Activated T-cell treated with anti-CD3 and anti-CD28 coated beads, Interleukin-2, amount 50 U/mL, for 1 hour (primary cell): Measurements from ENCODE around the gene LRG1.
A peak's percentile ranks its signal among the peaks of the same experiment; 100 is the strongest.

ENCODE experiments used
- DNase-seq: peaks from one replicate; pipeline ENCODE4 v3.0.0-alpha.2; 2020

Gene LRG1

GRCh38 chr19:4524808-4525562, 14.9 kb downstream of the LRG1 start:
- DNase-seq = peak; percentile 68

- peak; percentile 23 for DNase-seq
Measured at GRCh38 chr19:4523306-4524110, 16.3 kb downstream of the LRG1 start.

- no peak for DNase-seq
Measured at GRCh38 chr19:4522291-4523002, 17.4 kb downstream of the LRG1 start.

- no peak for DNase-seq
Measured at GRCh38 chr19:4521888-4522242, 18.0 kb downstream of the LRG1 start.

- DNase-seq = no peak
Measured at GRCh38 chr19:4521170-4521887, 18.5 kb downstream of the LRG1 start.

GRCh38 chr19:4519521-4520277, 20.1 kb downstream of the LRG1 start:
- no peak for DNase-seq

- no peak for DNase-seq
Measured at GRCh38 chr19:4519172-4519496, 20.7 kb downstream of the LRG1 start.

GRCh38 chr19:4518345-4519171, 21.3 kb downstream of the LRG1 start, which contains the start of gene PLIN4:
Gene PLIN4 (minus strand): TSS chr19:4518486. CDS start chr19:4518272, 214 bp downstream.
- DNase-seq = no peak

GRCh38 chr19:4517451-4518057, 22.3 kb downstream of the LRG1 start:
- DNase-seq = no peak

GRCh38 chr19:4516939-4517300, 22.9 kb downstream of the LRG1 start:
- DNase-seq = no peak

GRCh38 chr19:4516199-4516938, 23.5 kb downstream of the LRG1 start:
- no peak for DNase-seq

GRCh38 chr19:4515732-4516131, 24.1 kb downstream of the LRG1 start:
- DNase-seq = no peak

- DNase-seq = no peak
Measured at GRCh38 chr19:4513248-4513647, 26.6 kb downstream of the LRG1 start.

GRCh38 chr19:4512070-4512469, 27.8 kb downstream of the LRG1 start:
- DNase-seq = no peak

- no peak for DNase-seq
Measured at GRCh38 chr19:4511300-4512054, 28.4 kb downstream of the LRG1 start.

- DNase-seq = no peak
Measured at GRCh38 chr19:4510435-4511255, 29.2 kb downstream of the LRG1 start.

- DNase-seq = no peak
Measured at GRCh38 chr19:4508698-4509097, 31.1 kb downstream of the LRG1 start.

GRCh38 chr19:4507804-4508203, 32.0 kb downstream of the LRG1 start:
- no peak for DNase-seq

- DNase-seq = no peak
Measured at GRCh38 chr19:4507150-4507452, 32.7 kb downstream of the LRG1 start.
